GM13977 (cell line): Measurements from ENCODE around the gene NKG7.
A peak's percentile ranks its signal among the peaks of the same experiment; 100 is the strongest.

Experiments used
- DNase-seq: peaks from one replicate; pipeline ENCODE4 v3.0.0; 2012; ENCODE audit warnings: low spot score
- CTCF ChIP-seq: IDR thresholded peaks from 2 replicates; pipeline ENCODE4 v1.5.1; 2012; ENCODE audit warnings: mild to moderate bottlenecking, control low read depth; ENCODE audit not compliant: insufficient read depth; ENCODE audit errors: extremely low read depth, missing control alignments
- in situ Hi-C: fragments of 300-500 bp; cut with MboI; formaldehyde crosslinking; loops from one replicate; pipeline ENCODE4 v1.12.0; 2022; ENCODE audit warnings: low sequenced_read_pairs, low pct_unique_long_range_greater_than_20kb, mixed read lengths, inconsistent platforms; ENCODE audit not compliant: unreplicated experiment

NKG7 gene

GRCh38 chr19:51367565-51368365 is 4.7 kb downstream of the NKG7 start:
- in situ Hi-C loops = no loop called here
- peak; percentile 98 for DNase-seq
- TF ChIP-seq CTCF = no peak

- in situ Hi-C loops = no loop called here
- DNase-seq = no peak
- no peak for TF ChIP-seq CTCF
Measured at GRCh38 chr19:51367255-51367564, 5.2 kb downstream of the NKG7 start.

GRCh38 chr19:51366389-51367254 is 5.8 kb downstream of the NKG7 start:
- DNase-seq = peak; percentile 96
- in situ Hi-C loops = no loop called here

GRCh38 chr19:51365965-51366388 is 6.5 kb downstream of the NKG7 start, which contains the start of gene ETFB:
ETFB (minus strand) TSS chr19:51366388; CDS start chr19:51366326, 62 bp downstream.
- no peak for TF ChIP-seq CTCF
- in situ Hi-C loops = no loop called here
- no peak for DNase-seq

More at GRCh38 chr19:51366389-51367254, 5.8 kb downstream of the NKG7 start:
- TF ChIP-seq CTCF = no peak

- in situ Hi-C loops = no loop called here
- DNase-seq = no peak
- TF ChIP-seq CTCF = no peak
Measured at GRCh38 chr19:51365211-51365964, 7.1 kb downstream of the NKG7 start.

GRCh38 chr19:51364200-51365106 is 8.0 kb downstream of the NKG7 start:
- TF ChIP-seq CTCF = no peak
- in situ Hi-C loops = no loop called here
- no peak for DNase-seq
